ENCODE measurements around the gene NCOA7.
"Not testable (repeated sequence)": the region's sequence is repeated elsewhere in the genome, so short reads cannot be mapped to it uniquely, and the experiment has no call there.

Gene NCOA7

DNA sequence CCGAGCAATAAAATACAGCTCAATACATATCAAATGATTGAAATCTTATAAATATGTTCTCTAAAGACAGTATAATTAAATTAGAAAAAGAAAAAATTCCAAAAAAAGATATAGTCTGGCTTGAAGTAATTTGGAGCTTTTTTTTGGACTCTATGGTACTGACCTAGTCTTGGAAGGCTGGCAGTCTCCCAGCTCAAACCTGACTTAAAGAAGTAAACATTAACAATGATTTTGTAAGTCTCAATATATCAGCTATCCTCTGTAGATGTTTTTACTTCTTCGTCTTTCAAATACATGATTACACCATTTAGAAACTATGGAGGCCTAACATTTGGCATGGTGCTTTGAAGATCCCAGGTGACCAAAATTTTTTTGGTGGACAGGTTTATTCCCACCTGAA, 180.0 kb downstream of the NCOA7 start:
- Histone ChIP-seq H2AK5ac (ENCODE audit: low read depth, low read length) (no peak overlapping the region), H3K9ac (ENCODE audit: low read depth, low read length, poor library complexity) (no peak overlapping the region), H2BK5ac (ENCODE audit: low read length) (no peak overlapping the region), H2BK120ac (ENCODE audit: low read depth, low read length) (no peak overlapping the region), H4K91ac (ENCODE audit: low read depth, low read length, poor library complexity) (no peak overlapping the region), H3K23ac (ENCODE audit: low read depth, low read length, poor library complexity) (no peak overlapping the region), H3K4ac (ENCODE audit: low read length) (no peak overlapping the region), H3K14ac (ENCODE audit: low read length) (no peak overlapping the region), H3K4me3 (ENCODE audit: low read length in 2 of 2) (no peak overlapping the region), H3K27me3 (ENCODE audit: control insufficient read depth in 3 of 3, insufficient read depth in 3 of 3, low read depth in 1 of 3, low read length in 3 of 3) (no peaks in the 10 kb centered on the region), H3K18ac (ENCODE audit: low read length) (no peak overlapping the region), H2AFZ (ENCODE audit: low read length) (no peak overlapping the region), H3K9me3 (replicated peaks in 1 of 2; ENCODE audit: control insufficient read depth in 2 of 2, insufficient read depth in 1 of 2, low read depth in 1 of 2, low read length in 2 of 2) (no peaks in the 10 kb centered on the region), H3K36me3 (replicated peaks in 1 of 2; ENCODE audit: control insufficient read depth in 2 of 2, insufficient read depth in 2 of 2, low read length in 2 of 2) (peaks cover 0 to 35% of the 10 kb centered on the region in 2 donors), H2BK12ac (ENCODE audit: low read length) (no peak overlapping the region), H3K4me1 (ENCODE audit: control insufficient read depth in 2 of 2, insufficient read depth in 1 of 2, low read depth in 1 of 2, low read length in 2 of 2) (no peaks in the 10 kb centered on the region), H2BK15ac (ENCODE audit: low read length) (no peak overlapping the region), H3K79me1 (ENCODE audit: low read depth, low read length) (peaks cover 1% of the 10 kb centered on the region), H3K27ac (replicated peaks; ENCODE audit: low read length) (no peak overlapping the region), H4K8ac (ENCODE audit: low read depth, low read length) (no peak overlapping the region), H3K4me2 (ENCODE audit: insufficient read depth, low read length, poor library complexity, severe bottlenecking) (no peak overlapping the region)
- no peak for DNase-seq (ENCODE audit: low spot score)
- WGBS, 2 donors (ENCODE audit: extremely low coverage in 2 of 2, insufficient read length in 2 of 2, insufficient replicate concordance in 1 of 2): no CpG with 5 or more reads among the region's 2 CpGs

DNA sequence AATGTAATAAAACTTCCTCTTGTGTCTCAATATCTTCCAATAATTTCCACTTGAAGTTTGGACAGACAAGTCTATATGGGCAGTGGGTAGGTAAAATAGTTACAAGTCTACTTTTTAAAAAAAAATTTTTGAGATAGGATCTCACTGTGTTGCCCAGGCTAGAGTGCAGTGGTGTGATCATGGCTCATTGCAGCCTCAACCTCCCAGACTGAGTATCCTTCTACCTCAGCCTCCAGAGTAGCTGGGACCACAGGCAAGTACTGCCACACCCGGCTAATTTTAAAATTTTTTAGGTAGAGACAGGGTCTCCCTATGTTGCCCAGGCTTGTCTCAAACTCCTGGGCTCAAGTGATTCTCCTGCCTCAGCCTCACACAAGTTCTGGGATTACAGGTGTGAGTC, 181.7 kb downstream of the NCOA7 start:
- not testable (repeated sequence) for H3K79me1 ChIP-seq (ENCODE audit: low read depth, low read length); H2AK5ac ChIP-seq (ENCODE audit: low read depth, low read length); H4K8ac ChIP-seq (ENCODE audit: low read depth, low read length); H2BK5ac ChIP-seq (ENCODE audit: low read length); H3K27me3 ChIP-seq (ENCODE audit: control insufficient read depth in 3 of 3, insufficient read depth in 3 of 3, low read depth in 1 of 3, low read length in 3 of 3); H3K4me2 ChIP-seq (ENCODE audit: insufficient read depth, low read length, poor library complexity, severe bottlenecking); H3K4ac ChIP-seq (ENCODE audit: low read length); H3K14ac ChIP-seq (ENCODE audit: low read length); DNase-seq (ENCODE audit: low spot score); H3K23ac ChIP-seq (ENCODE audit: low read depth, low read length, poor library complexity); H3K27ac ChIP-seq (replicated peaks; ENCODE audit: low read length); H3K18ac ChIP-seq (ENCODE audit: low read length); H3K9ac ChIP-seq (ENCODE audit: low read depth, low read length, poor library complexity); H2BK15ac ChIP-seq (ENCODE audit: low read length); H3K9me3 ChIP-seq (replicated peaks in 1 of 2; ENCODE audit: control insufficient read depth in 2 of 2, insufficient read depth in 1 of 2, low read depth in 1 of 2, low read length in 2 of 2); H2BK120ac ChIP-seq (ENCODE audit: low read depth, low read length); H2AFZ ChIP-seq (ENCODE audit: low read length); H4K91ac ChIP-seq (ENCODE audit: low read depth, low read length, poor library complexity); H3K4me1 ChIP-seq (ENCODE audit: control insufficient read depth in 2 of 2, insufficient read depth in 1 of 2, low read depth in 1 of 2, low read length in 2 of 2); H2BK12ac ChIP-seq (ENCODE audit: low read length); H3K4me3 ChIP-seq (ENCODE audit: low read length in 2 of 2)
- H3K36me3 ChIP-seq (replicated peaks in 1 of 2; ENCODE audit: control insufficient read depth in 2 of 2, insufficient read depth in 2 of 2, low read length in 2 of 2): peaks cover 0 to 30% of the 10 kb centered on the region in 2 donors
- whole genome bisulfite sequencing, 2 donors (ENCODE audit: extremely low coverage in 2 of 2, insufficient read length in 2 of 2, insufficient replicate concordance in 1 of 2): no CpG with 5 or more reads among the region's 1 CpG

DNA sequence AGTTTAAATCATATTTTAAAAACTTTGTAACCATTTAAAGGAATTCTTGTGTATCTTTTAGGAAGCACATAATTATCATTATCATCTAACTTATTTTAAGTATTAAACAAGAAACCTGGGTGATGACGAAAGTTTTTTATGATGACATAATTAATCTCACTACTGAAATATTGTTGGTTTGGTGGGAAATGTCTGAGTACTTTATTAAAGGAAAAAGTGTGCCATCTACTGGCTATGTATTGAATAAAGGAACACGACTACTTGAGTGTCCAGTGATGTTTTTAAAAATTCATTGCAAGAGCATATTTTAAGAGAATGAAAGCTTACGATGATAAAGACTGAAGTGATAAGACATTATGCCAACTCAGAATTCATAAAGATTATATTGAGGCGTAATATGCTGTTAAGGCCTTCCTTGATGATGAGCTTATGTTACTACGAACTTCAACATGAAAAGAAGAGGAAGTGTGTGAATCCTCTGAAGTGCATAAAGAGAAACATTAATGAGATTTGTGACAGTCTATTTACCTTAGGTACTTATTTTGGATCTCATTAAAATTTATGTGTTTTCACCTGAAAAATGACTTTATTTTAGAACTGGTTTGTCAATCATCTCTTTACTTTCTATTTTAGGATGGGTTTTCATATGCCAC, 183.6 kb downstream of the NCOA7 start:
- H3K4me2 ChIP-seq (ENCODE audit: insufficient read depth, low read length, poor library complexity, severe bottlenecking): no peak overlapping the region
- WGBS, 2 donors (ENCODE audit: extremely low coverage in 2 of 2, insufficient read length in 2 of 2, insufficient replicate concordance in 1 of 2): no CpG with 5 or more reads among the region's 5 CpGs
- no peak overlapping the region for H3K9ac ChIP-seq (ENCODE audit: low read depth, low read length, poor library complexity)

DNA sequence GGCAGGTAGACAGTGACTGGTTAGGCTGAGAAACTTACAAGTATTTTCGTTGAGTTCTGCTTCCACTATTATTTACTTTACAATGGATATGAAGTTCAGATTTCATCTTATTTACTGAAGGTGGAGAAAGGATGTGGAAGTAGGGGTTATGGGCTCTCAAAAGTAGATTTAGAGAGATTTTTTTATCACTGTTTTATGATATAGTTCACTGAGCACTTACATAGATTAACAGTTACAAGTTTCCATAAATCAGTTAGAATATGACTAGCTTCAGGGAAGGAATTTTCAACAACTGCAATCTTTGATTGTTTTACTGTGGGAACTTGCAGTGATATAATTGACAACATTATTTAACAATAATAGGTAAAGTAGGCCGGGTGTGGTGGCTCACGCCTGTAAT, 188.3 kb downstream of the NCOA7 start:
- WGBS, 2 donors (ENCODE audit: extremely low coverage in 2 of 2, insufficient read length in 2 of 2, insufficient replicate concordance in 1 of 2): no CpG with 5 or more reads among the region's 3 CpGs

More for the DNA sequence above, 183.6 kb downstream of the NCOA7 start:
- H4K8ac ChIP-seq (ENCODE audit: low read depth, low read length): no peak overlapping the region
- no peak overlapping the region for H2BK12ac ChIP-seq (ENCODE audit: low read length)
- peaks cover 0 to 16% of the 10 kb centered on the region in 2 donors for H3K36me3 ChIP-seq (replicated peaks in 1 of 2; ENCODE audit: control insufficient read depth in 2 of 2, insufficient read depth in 2 of 2, low read length in 2 of 2)
- H3K27ac ChIP-seq (replicated peaks; ENCODE audit: low read length): no peak overlapping the region
- no peaks in the 10 kb centered on the region for H3K27me3 ChIP-seq (ENCODE audit: control insufficient read depth in 3 of 3, insufficient read depth in 3 of 3, low read depth in 1 of 3, low read length in 3 of 3)
- H2BK5ac ChIP-seq (ENCODE audit: low read length): no peak overlapping the region
- no peak overlapping the region for H3K18ac ChIP-seq (ENCODE audit: low read length)
- H2AK5ac ChIP-seq (ENCODE audit: low read depth, low read length): no peak overlapping the region
- no peak overlapping the region for H3K14ac ChIP-seq (ENCODE audit: low read length)
- H3K9me3 ChIP-seq (replicated peaks in 1 of 2; ENCODE audit: control insufficient read depth in 2 of 2, insufficient read depth in 1 of 2, low read depth in 1 of 2, low read length in 2 of 2): no peaks in the 10 kb centered on the region
- no peak overlapping the region for H2BK15ac ChIP-seq (ENCODE audit: low read length)
- H3K79me1 ChIP-seq (ENCODE audit: low read depth, low read length): peaks cover 1% of the 10 kb centered on the region
- no peak overlapping the region for H2BK120ac ChIP-seq (ENCODE audit: low read depth, low read length)
- H3K23ac ChIP-seq (ENCODE audit: low read depth, low read length, poor library complexity): no peak overlapping the region
- no peak overlapping the region for H4K91ac ChIP-seq (ENCODE audit: low read depth, low read length, poor library complexity)
- no peaks in the 10 kb centered on the region for H3K4me1 ChIP-seq (ENCODE audit: control insufficient read depth in 2 of 2, insufficient read depth in 1 of 2, low read depth in 1 of 2, low read length in 2 of 2)
- no peak overlapping the region for H3K4me3 ChIP-seq (ENCODE audit: low read length in 2 of 2)
- no peak overlapping the region for H2AFZ ChIP-seq (ENCODE audit: low read length)
- no peak for DNase-seq (ENCODE audit: low spot score)
- no peak overlapping the region for H3K4ac ChIP-seq (ENCODE audit: low read length)

More for the DNA sequence above, 188.3 kb downstream of the NCOA7 start:
- Histone ChIP-seq H4K91ac (ENCODE audit: low read depth, low read length, poor library complexity) (no peak overlapping the region), H3K14ac (ENCODE audit: low read length) (no peak overlapping the region), H3K9me3 (replicated peaks in 1 of 2; ENCODE audit: control insufficient read depth in 2 of 2, insufficient read depth in 1 of 2, low read depth in 1 of 2, low read length in 2 of 2) (no peaks in the 10 kb centered on the region), H3K4me3 (ENCODE audit: low read length in 2 of 2) (no peak overlapping the region), H2BK5ac (ENCODE audit: low read length) (no peak overlapping the region), H2AK5ac (ENCODE audit: low read depth, low read length) (no peak overlapping the region), H3K27ac (replicated peaks; ENCODE audit: low read length) (no peak overlapping the region), H3K9ac (ENCODE audit: low read depth, low read length, poor library complexity) (no peak overlapping the region), H3K4me2 (ENCODE audit: insufficient read depth, low read length, poor library complexity, severe bottlenecking) (no peak overlapping the region), H3K23ac (ENCODE audit: low read depth, low read length, poor library complexity) (no peak overlapping the region), H2BK120ac (ENCODE audit: low read depth, low read length) (no peak overlapping the region), H3K79me1 (ENCODE audit: low read depth, low read length) (no peaks in the 10 kb centered on the region), H3K27me3 (ENCODE audit: control insufficient read depth in 3 of 3, insufficient read depth in 3 of 3, low read depth in 1 of 3, low read length in 3 of 3) (no peaks in the 10 kb centered on the region), H3K4me1 (ENCODE audit: control insufficient read depth in 2 of 2, insufficient read depth in 1 of 2, low read depth in 1 of 2, low read length in 2 of 2) (no peaks in the 10 kb centered on the region), H2AFZ (ENCODE audit: low read length) (no peak overlapping the region), H3K18ac (ENCODE audit: low read length) (no peak overlapping the region), H2BK15ac (ENCODE audit: low read length) (no peak overlapping the region), H4K8ac (ENCODE audit: low read depth, low read length) (no peak overlapping the region), H2BK12ac (ENCODE audit: low read length) (no peak overlapping the region), H3K4ac (ENCODE audit: low read length) (no peak overlapping the region), H3K36me3 (replicated peaks in 1 of 2; ENCODE audit: control insufficient read depth in 2 of 2, insufficient read depth in 2 of 2, low read length in 2 of 2) (peaks cover 0 to 9% of the 10 kb centered on the region in 2 donors)
- no peak for DNase-seq (ENCODE audit: low spot score)
